Measurements from ENCODE around the gene APBA3. TPM values are rescaled to one million over a fixed set of nuclear protein-coding genes. Genes with fewer than 3 reads are reported as not detected.
"Not testable (repeated sequence)": the region's sequence is repeated elsewhere in the genome, so short reads cannot be mapped to it uniquely, and the experiment has no call there.

The APBA3 gene
- polyA plus RNA-seq, 4 donors: 13.1 to 20.8 (median 16.5) TPM

DNA sequence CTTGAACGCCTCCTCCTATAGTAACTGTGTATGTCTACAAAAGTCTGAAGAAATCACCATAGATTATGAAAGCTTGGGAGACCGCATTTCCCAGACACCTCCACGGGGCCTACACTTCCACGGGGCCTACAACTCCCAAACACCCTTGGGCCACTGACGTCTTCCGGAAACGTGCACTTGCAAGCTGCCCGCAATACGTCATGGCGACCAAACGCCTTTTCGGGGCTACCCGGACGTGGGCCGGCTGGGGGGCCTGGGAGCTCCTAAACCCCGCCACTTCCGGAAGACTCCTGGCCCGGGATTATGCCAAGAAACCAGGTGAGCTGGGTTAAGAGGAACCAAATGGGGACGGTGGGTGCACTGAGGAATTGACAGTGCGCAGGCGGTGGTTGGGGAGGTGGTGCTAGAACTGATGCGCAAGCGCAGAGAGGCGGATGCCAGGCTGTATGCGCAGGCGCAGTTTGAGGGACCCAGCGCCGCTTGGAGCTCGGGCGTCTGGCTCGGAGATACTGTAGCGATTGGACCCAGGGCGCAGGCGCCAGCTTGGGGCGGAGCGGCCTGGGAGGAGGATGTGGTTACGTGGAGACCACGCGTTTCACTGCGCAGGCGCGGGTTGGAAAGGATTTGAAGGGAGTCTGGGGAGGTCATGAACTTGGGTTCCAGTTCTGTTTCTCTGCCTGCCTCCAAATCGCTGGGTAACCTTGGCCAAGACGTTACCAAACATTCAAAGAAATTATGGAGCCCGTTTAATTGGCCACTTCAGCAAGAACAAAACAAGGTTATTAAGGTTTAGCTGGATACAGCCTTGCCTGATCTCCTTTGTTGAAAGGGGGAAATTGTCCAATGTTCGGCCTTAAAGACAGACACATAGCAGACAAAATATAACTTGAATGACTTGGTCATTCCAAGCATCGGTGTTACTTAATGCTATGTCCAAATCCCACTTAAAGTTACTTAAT, 1.3 kb upstream of the APBA3 start, which contains the start of gene MRPL54:
MRPL54 (plus strand) TSS at position 182 of the 959 bp plus-strand sequence; CDS start at position 201, 19 bp downstream.
- no peaks in the 10 kb centered on the region for H3K27me3 ChIP-seq (ENCODE audit: control insufficient read depth in 3 of 3, insufficient read depth in 3 of 3, low read length in 3 of 3)
- 2 to 3% (median 2%) methylated on average over 45 to 47 of the region's 47 CpGs for WGBS, 3 donors
- H3K27ac ChIP-seq (ENCODE audit: low read depth in 1 of 3, low read length in 2 of 3): peak within 1 kb of the TSS; percentile 91 to 100 (median 96)
- peaks cover 0 to 15% (median 5%) of the 10 kb centered on the region in 3 donors for H3K4me1 ChIP-seq (ENCODE audit: control insufficient read depth in 3 of 3, insufficient read depth in 2 of 3, low read depth in 1 of 3, low read length in 2 of 3)
- no peaks in the 10 kb centered on the region for H3K9me3 ChIP-seq (ENCODE audit: control insufficient read depth in 2 of 2, insufficient read depth in 1 of 2, low read depth in 1 of 2, low read length in 1 of 2)
- FAIRE-seq (no peak), DNase-seq (peak; percentile 100)
- H3K36me3 ChIP-seq (ENCODE audit: control insufficient read depth in 3 of 3, insufficient read depth in 2 of 3, low read depth in 1 of 3, low read length in 3 of 3): peaks cover 5 to 45% (median 8%) of the 10 kb centered on the region in 3 donors
- peak within 1 kb of the TSS; percentile 82 to 92 (median 92) for H3K4me3 ChIP-seq (ENCODE audit: low read depth in 1 of 3, low read length in 3 of 3)

DNA sequence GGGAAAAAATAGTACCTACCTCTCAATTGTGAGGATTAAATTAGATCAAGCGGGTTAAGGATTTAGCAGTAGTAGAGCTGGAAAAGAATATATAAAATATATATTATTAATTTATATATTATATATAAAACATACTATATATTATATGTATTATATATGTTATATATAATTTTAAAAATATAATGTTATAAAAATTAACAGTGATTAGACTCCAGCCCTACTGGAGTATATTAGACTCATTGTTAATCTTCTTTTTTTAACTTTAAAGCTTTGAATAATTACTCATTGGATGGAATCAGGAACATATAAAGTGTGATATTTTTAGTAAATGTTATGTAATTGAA, 610 bp upstream of the APBA3 start:
- FAIRE-seq: no peak
- WGBS, 3 donors: 31 to 64% (median 48%) methylated on average over 1 of the region's 1 CpG
- Histone ChIP-seq H3K4me3 (ENCODE audit: low read depth in 1 of 3, low read length in 3 of 3) (no peak overlapping the region), H3K4me1 (ENCODE audit: control insufficient read depth in 3 of 3, insufficient read depth in 2 of 3, low read depth in 1 of 3, low read length in 2 of 3) (peaks cover 0 to 12% (median 5%) of the 10 kb centered on the region in 3 donors), H3K9me3 (ENCODE audit: control insufficient read depth in 2 of 2, insufficient read depth in 1 of 2, low read depth in 1 of 2, low read length in 1 of 2) (no peaks in the 10 kb centered on the region), H3K36me3 (ENCODE audit: control insufficient read depth in 3 of 3, insufficient read depth in 2 of 3, low read depth in 1 of 3, low read length in 3 of 3) (peaks cover 2 to 42% (median 5%) of the 10 kb centered on the region in 3 donors), H3K27ac (ENCODE audit: low read depth in 1 of 3, low read length in 2 of 3) (peak overlapping the region in 2 of 3 donors; percentile 47 to 96), H3K27me3 (ENCODE audit: control insufficient read depth in 3 of 3, insufficient read depth in 3 of 3, low read length in 3 of 3) (no peaks in the 10 kb centered on the region)
- DNase-seq: no peak

DNA sequence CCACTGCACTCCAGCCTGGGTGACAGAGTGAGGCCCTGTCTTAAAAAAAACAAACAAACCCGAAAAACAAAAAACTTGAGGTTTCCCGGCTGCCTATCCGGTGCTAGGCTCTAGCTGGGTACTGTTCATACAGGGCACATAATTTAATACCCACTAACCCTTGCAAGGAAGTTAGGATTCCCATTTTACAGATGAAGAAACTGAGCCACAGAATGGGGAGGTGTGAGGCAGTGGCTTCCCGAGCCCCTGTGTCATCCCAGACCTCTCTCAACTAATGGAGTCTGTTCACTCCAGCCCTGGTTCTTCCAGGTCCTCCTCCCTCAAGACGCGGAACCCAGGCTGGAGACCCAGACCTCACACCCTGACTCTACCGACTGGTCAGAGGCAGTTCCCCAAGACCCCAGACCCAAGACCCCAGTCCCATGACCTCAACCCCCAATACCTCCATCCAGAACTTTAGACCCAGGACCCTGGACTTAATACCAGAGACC, 576 bp downstream of the APBA3 start:
- WGBS, 3 donors: 9 to 27% (median 20%) methylated on average over 7 of the region's 7 CpGs
- Histone ChIP-seq H3K4me1 (ENCODE audit: control insufficient read depth in 3 of 3, insufficient read depth in 2 of 3, low read depth in 1 of 3, low read length in 2 of 3) (peaks cover 0 to 12% (median 5%) of the 10 kb centered on the region in 3 donors), H3K27ac (ENCODE audit: low read depth in 1 of 3, low read length in 2 of 3) (peak overlapping the region; percentile 24 to 91 (median 39)), H3K27me3 (ENCODE audit: control insufficient read depth in 3 of 3, insufficient read depth in 3 of 3, low read length in 3 of 3) (no peaks in the 10 kb centered on the region), H3K9me3 (ENCODE audit: control insufficient read depth in 2 of 2, insufficient read depth in 1 of 2, low read depth in 1 of 2, low read length in 1 of 2) (no peaks in the 10 kb centered on the region), H3K36me3 (ENCODE audit: control insufficient read depth in 3 of 3, insufficient read depth in 2 of 3, low read depth in 1 of 3, low read length in 3 of 3) (peaks cover 0 to 34% (median 5%) of the 10 kb centered on the region in 3 donors), H3K4me3 (ENCODE audit: low read depth in 1 of 3, low read length in 3 of 3) (peak overlapping the region; percentile 82 to 92 (median 92))
- FAIRE-seq (no peak), DNase-seq (no peak)

DNA sequence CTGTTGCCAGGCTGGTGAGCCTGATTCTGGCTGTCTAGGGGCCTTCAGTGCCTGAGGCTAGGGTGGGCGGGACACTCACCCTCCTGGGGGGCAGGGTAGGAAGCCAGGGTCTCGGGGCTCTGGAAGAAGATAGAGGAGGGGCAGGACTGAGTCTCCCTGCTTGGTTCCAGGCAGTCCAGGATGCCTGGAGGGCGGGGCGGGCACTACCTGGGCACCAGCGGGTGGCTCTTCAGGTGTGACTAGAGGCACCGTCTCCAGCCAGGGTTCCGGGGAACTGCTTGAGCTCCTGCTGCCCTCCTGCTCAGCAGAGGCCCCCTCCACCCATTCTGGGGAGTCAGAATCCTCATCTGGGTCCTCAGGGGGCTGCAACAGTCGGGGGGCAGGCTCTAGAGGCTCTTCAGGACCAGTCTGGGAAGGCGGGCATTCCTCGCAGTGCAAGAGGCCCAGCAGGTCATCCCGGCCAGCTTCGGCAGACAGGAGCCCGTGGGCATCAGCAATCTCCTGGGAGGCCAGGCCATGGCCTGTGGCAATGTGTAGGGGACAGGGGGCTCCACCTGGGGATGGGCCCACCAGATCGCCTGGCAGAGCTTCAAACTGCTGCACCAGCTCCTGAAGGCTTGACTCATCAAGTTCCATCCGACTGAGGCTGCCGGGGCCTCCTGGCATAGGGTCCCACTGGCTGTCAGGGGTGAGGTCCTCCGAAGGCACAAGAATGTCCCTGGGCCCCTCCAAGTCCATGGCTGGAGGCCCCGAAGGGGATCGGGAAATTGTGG, 1.8 kb downstream of the APBA3 start:
- no peak for FAIRE-seq
- H3K36me3 ChIP-seq (ENCODE audit: control insufficient read depth in 3 of 3, insufficient read depth in 2 of 3, low read depth in 1 of 3, low read length in 3 of 3): peaks cover 0 to 31% (median 0%) of the 10 kb centered on the region in 3 donors
- H3K9me3 ChIP-seq (ENCODE audit: control insufficient read depth in 2 of 2, insufficient read depth in 1 of 2, low read depth in 1 of 2, low read length in 1 of 2): no peaks in the 10 kb centered on the region
- no peak overlapping the region for H3K27ac ChIP-seq (ENCODE audit: low read depth in 1 of 3, low read length in 2 of 3)
- DNase-seq: no peak
- peaks cover 0 to 12% (median 5%) of the 10 kb centered on the region in 3 donors for H3K4me1 ChIP-seq (ENCODE audit: control insufficient read depth in 3 of 3, insufficient read depth in 2 of 3, low read depth in 1 of 3, low read length in 2 of 3)
- 83 to 90% (median 88%) methylated on average over 16 to 19 of the region's 19 CpGs for WGBS, 3 donors
- H3K4me3 ChIP-seq (ENCODE audit: low read depth in 1 of 3, low read length in 3 of 3): no peak overlapping the region
- no peaks in the 10 kb centered on the region for H3K27me3 ChIP-seq (ENCODE audit: control insufficient read depth in 3 of 3, insufficient read depth in 3 of 3, low read length in 3 of 3)

DNA sequence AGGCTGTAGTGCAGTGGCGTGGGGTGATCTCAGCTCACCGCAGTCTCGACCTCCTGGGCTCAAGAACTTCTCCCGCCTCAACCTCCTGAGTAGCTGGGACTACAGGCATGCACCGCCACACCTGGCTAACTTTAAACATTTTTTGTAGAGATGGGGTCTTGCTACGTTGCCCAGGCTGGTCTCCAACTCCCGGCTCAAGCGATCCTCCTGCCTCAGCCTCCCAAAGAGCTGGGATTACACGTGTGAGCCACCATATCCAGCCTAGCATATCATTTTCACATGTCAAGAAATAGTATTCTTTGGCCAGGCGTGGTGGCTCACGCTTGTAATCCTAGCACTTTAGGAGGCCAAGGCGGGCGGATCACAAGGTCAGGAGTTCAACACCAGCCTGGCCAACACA, 3.2 kb downstream of the APBA3 start:
- DNase-seq; FAIRE-seq; H3K27ac ChIP-seq (ENCODE audit: low read depth in 1 of 3, low read length in 2 of 3); H3K4me3 ChIP-seq (ENCODE audit: low read depth in 1 of 3, low read length in 3 of 3); H3K27me3 ChIP-seq (ENCODE audit: control insufficient read depth in 3 of 3, insufficient read depth in 3 of 3, low read length in 3 of 3); H3K9me3 ChIP-seq (ENCODE audit: control insufficient read depth in 2 of 2, insufficient read depth in 1 of 2, low read depth in 1 of 2, low read length in 1 of 2): not testable (repeated sequence)
- WGBS, 3 donors: 96 to 98% (median 97%) methylated on average over 13 of the region's 13 CpGs
- H3K4me1 ChIP-seq (ENCODE audit: control insufficient read depth in 3 of 3, insufficient read depth in 2 of 3, low read depth in 1 of 3, low read length in 2 of 3): peaks cover 0 to 10% (median 5%) of the 10 kb centered on the region in 3 donors
- H3K36me3 ChIP-seq (ENCODE audit: control insufficient read depth in 3 of 3, insufficient read depth in 2 of 3, low read depth in 1 of 3, low read length in 3 of 3): peaks cover 0 to 41% (median 0%) of the 10 kb centered on the region in 3 donors

DNA sequence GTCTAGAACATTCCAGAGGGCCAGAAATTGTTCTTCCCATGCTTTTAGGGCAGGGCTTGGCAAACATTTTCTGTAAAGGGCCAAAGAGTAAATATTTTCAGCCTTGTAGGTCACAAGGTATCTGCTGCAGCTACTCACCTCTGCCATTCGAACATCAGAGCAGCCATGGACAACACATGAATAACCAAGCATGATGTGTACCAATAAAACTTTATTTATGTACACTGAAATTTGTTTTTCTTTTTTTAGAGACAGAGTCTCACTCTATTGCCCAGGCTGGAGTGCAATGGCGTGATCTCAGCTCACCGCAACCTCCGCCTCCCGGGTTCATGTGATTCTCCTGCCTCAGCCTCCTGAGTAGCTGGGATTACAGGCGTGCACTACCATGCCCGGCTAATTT, 3.8 kb downstream of the APBA3 start:
- H3K36me3 ChIP-seq (ENCODE audit: control insufficient read depth in 3 of 3, insufficient read depth in 2 of 3, low read depth in 1 of 3, low read length in 3 of 3): peaks cover 0 to 47% (median 0%) of the 10 kb centered on the region in 3 donors
- H3K4me3 ChIP-seq (ENCODE audit: low read depth in 1 of 3, low read length in 3 of 3); H3K9me3 ChIP-seq (ENCODE audit: control insufficient read depth in 2 of 2, insufficient read depth in 1 of 2, low read depth in 1 of 2, low read length in 1 of 2); H3K27ac ChIP-seq (ENCODE audit: low read depth in 1 of 3, low read length in 2 of 3); FAIRE-seq; H3K27me3 ChIP-seq (ENCODE audit: control insufficient read depth in 3 of 3, insufficient read depth in 3 of 3, low read length in 3 of 3); H3K4me1 ChIP-seq (ENCODE audit: control insufficient read depth in 3 of 3, insufficient read depth in 2 of 3, low read depth in 1 of 3, low read length in 2 of 3); DNase-seq: not testable (repeated sequence)
- WGBS, 3 donors: 95 to 96% (median 96%) methylated on average over 7 of the region's 7 CpGs

DNA sequence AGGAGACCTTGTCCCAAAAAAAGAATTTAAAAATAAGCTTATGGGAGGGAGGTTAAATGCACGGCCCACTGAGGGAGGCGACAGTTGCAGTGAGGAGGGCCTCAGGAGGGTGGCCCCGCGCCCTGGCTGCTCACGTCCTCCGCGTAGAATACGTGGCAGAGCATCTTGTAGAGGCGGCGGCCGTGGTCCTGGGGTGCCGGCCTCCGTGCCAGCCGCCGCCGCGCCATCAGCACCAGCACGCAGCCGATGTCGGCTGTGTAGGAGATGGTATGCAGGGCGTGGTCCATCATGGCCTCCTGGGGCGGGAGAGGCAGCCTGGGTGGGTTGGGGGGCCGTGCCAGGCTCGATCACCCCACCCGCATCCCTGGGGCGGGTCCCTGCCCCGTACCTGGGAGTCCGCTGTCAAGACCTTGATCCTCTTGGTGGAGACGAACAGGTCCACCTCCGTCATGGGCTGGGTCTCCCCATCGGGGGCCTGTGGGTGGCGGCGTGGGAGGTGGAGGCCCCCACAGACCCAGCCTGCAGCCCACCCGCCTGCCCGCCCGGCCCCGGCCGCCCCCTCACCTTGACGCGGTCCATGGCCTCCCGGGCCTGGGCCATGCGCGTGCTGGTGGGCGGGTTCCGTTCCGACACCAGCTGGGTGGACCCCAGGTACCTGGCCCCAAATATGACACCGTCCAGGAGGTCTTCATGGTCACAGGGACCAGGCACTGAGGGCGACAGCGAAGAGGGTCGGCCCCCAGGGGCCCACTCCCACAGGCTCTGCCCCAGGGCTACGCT, 7.7 kb downstream of the APBA3 start:
- Histone ChIP-seq H3K9me3 (ENCODE audit: control insufficient read depth in 2 of 2, insufficient read depth in 1 of 2, low read depth in 1 of 2, low read length in 1 of 2) (peaks cover 0 to 4% of the 10 kb centered on the region in 2 donors), H3K27me3 (ENCODE audit: control insufficient read depth in 3 of 3, insufficient read depth in 3 of 3, low read length in 3 of 3) (no peaks in the 10 kb centered on the region), H3K36me3 (ENCODE audit: control insufficient read depth in 3 of 3, insufficient read depth in 2 of 3, low read depth in 1 of 3, low read length in 3 of 3) (peaks cover 10 to 73% (median 15%) of the 10 kb centered on the region in 3 donors), H3K4me3 (ENCODE audit: low read depth in 1 of 3, low read length in 3 of 3) (no peak overlapping the region), H3K4me1 (ENCODE audit: control insufficient read depth in 3 of 3, insufficient read depth in 2 of 3, low read depth in 1 of 3, low read length in 2 of 3) (no peaks in the 10 kb centered on the region), H3K27ac (ENCODE audit: low read depth in 1 of 3, low read length in 2 of 3) (no peak overlapping the region)
- no peak for FAIRE-seq
- DNase-seq: no peak
- 94 to 96% (median 95%) methylated on average over 37 to 51 of the region's 51 CpGs for WGBS, 3 donors
